ENCODE measurements around the gene TCF7L1. TPM values are rescaled to one million over a fixed set of nuclear protein-coding genes. Genes with fewer than 3 reads are reported as not detected.

The TCF7L1 gene
- total and polyA plus RNA-seq, 2 donors (not counting 3 experiments of a cell fraction or from before 2014, with no cell fraction given) = 9.6 to 17.4 TPM

DNA sequence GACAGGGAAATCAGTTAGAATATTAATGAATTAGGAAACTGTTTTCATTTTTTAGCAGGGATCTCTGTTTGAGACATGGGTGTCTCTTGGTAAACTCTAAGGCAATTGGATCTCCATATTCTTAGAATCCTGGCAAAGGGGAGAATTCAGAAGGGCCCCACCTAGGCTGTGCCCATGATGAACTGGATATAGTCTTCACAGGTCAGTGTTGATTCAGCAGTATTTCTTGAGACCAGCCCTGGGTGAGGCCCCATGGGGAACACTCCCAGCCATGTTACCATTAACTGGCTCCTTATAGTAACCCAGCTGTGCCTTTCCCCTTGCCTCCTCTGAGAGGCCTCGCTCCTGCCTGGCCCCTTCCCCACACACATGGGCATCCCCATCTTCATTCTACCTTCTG lies 76.7 kb downstream of the TCF7L1 start:
- H2AFZ ChIP-seq (ENCODE audit: low read depth, low read length) = no peak overlapping the region
- H3K4me1 ChIP-seq (ENCODE audit: control insufficient read depth, extremely low read depth, insufficient read depth, low read length) = no peaks in the 10 kb centered on the region
- no peak overlapping the region for H3K4me3 ChIP-seq (replicated peaks in 1 of 3; ENCODE audit: insufficient read depth in 1 of 3, low read depth in 1 of 3, low read length in 3 of 3)
- H4K20me1 ChIP-seq (replicated peaks; ENCODE audit: control insufficient read depth, extremely low read depth, insufficient read depth, low read length) = no peaks in the 10 kb centered on the region
- TF ChIP-seq FOS (IDR thresholded peaks at IDR 0.05; ENCODE audit: borderline replicate concordance, insufficient read depth, low read length) = no peak
- TF ChIP-seq POLR2AphosphoS5 (IDR thresholded peaks at IDR 0.05; ENCODE audit: insufficient read depth, low read depth, low read length) = no peak
- TF ChIP-seq, protein P1, sequence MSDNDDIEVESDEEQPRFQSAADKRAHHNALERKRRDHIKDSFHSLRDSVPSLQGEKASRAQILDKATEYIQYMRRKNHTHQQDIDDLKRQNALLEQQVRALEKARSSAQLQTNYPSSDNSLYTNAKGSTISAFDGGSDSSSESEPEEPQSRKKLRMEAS (IDR thresholded peaks at IDR 0.05; ENCODE audit: insufficient read depth, insufficient read length) = no peak
- TF ChIP-seq POLR2A (IDR thresholded peaks at IDR 0.05; ENCODE audit: low read depth, low read length) = no peak
- TF ChIP-seq EZH2 (IDR thresholded peaks at IDR 0.05; ENCODE audit: borderline replicate concordance, low read depth, low read length, severe bottlenecking) = no peak
- TF ChIP-seq JUN (IDR thresholded peaks at IDR 0.05; ENCODE audit: borderline replicate concordance, insufficient read depth, insufficient read length, low read depth) = no peak
- TF ChIP-seq GATA2 (IDR thresholded peaks at IDR 0.05; ENCODE audit: insufficient read depth, insufficient read length, low read depth, low read length) = no peak
- TF ChIP-seq MYC (IDR thresholded peaks at IDR 0.05; ENCODE audit: low read depth, low read length) = no peak
- TF ChIP-seq, protein P2, sequence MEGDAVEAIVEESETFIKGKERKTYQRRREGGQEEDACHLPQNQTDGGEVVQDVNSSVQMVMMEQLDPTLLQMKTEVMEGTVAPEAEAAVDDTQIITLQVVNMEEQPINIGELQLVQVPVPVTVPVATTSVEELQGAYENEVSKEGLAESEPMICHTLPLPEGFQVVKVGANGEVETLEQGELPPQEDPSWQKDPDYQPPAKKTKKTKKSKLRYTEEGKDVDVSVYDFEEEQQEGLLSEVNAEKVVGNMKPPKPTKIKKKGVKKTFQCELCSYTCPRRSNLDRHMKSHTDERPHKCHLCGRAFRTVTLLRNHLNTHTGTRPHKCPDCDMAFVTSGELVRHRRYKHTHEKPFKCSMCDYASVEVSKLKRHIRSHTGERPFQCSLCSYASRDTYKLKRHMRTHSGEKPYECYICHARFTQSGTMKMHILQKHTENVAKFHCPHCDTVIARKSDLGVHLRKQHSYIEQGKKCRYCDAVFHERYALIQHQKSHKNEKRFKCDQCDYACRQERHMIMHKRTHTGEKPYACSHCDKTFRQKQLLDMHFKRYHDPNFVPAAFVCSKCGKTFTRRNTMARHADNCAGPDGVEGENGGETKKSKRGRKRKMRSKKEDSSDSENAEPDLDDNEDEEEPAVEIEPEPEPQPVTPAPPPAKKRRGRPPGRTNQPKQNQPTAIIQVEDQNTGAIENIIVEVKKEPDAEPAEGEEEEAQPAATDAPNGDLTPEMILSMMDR (IDR thresholded peaks at IDR 0.05; ENCODE audit: extremely low read depth in 1 of 2, insufficient read depth in 1 of 2, low read depth in 1 of 2, low read length in 2 of 2) = no peak
- H3K4me2 ChIP-seq (ENCODE audit: insufficient read depth, low read length) = no peak overlapping the region
- intact Hi-C loops (cut with micrococcal nuclease) (no loop called here), dilution Hi-C loops (cut with MboI; ENCODE audit: extremely low pct_ligation_motif_present, low sequenced_read_pairs) (no loop called here)
- FAIRE-seq (no peak), DNase-seq (ENCODE audit: low read depth, low spot score) (no peak)
- no peaks in the 10 kb centered on the region for H3K9me3 ChIP-seq (replicated peaks; ENCODE audit: control insufficient read depth, insufficient read depth, low read length)
- no peak overlapping the region for H3K9ac ChIP-seq (replicated peaks; ENCODE audit: extremely low read depth, insufficient read depth, low read length)
- CTCF ChIA-PET = no interaction called here
- H3K9me1 ChIP-seq (replicated peaks; ENCODE audit: control insufficient read depth, extremely low read depth, insufficient read depth, low read length) = no peaks in the 10 kb centered on the region
- H3K36me3 ChIP-seq (ENCODE audit: control insufficient read depth in 2 of 2, extremely low read depth in 1 of 2, insufficient read depth in 2 of 2, low read length in 2 of 2) = no peaks in the 10 kb centered on the region
- no peaks in the 10 kb centered on the region for H3K79me2 ChIP-seq (ENCODE audit: control insufficient read depth, insufficient read depth, low read length)
- no TSS peak for BruUV-seq (replicated peaks)
- H3K27me3 ChIP-seq (ENCODE audit: control insufficient read depth in 2 of 2, insufficient read depth in 2 of 2, low read length in 2 of 2) = no peaks in the 10 kb centered on the region
- POLR2A ChIA-PET = no interaction called here
- H3K27ac ChIP-seq (ENCODE audit: insufficient read depth, low read depth, low read length) = no peak overlapping the region

All from endothelial cell of umbilical vein (primary cell).